22Rv1 (cell line): Measurements from ENCODE around the gene MRPL33.

Experiments
- CTCF ChIP-seq: fragments of 450-650 bp; IDR thresholded peaks from 2 replicates; pipeline ENCODE4 v1.5.1; 2017; ENCODE audit warnings: mild to moderate bottlenecking
- ZFX ChIP-seq: fragments of 450-650 bp; IDR thresholded peaks from 2 replicates; pipeline ENCODE4 v1.6.1; 2017; ENCODE audit warnings: antibody characterized with exemption, borderline replicate concordance

- no peak for TF ChIP-seq CTCF
- no peak for TF ChIP-seq ZFX
Observed at GRCh38 chr2:27734305-27734704, 37.2 kb upstream of the MRPL33 start.
